Mesenchymal stem cell (in vitro differentiated cells and primary cell): ENCODE results near the gene FNBP1.
A peak's percentile ranks its signal among the peaks of the same experiment; 100 is the strongest.

Experiments used
- DNase-seq: peaks from one replicate; pipeline ENCODE4 v3.0.0-alpha.2; 2013
- H2AFZ ChIP-seq: one replicate; pipeline ENCODE4 v1.6.1; 2013; ENCODE audit warnings: low read depth, mild to moderate bottlenecking, control low read depth, inconsistent platforms, low read length, moderate library complexity
- H2AK5ac ChIP-seq: 2 replicates; pipeline ENCODE4 v1.6.1; 2013; ENCODE audit warnings: low read length, moderate library complexity, mild to moderate bottlenecking, inconsistent platforms; ENCODE audit not compliant: severe bottlenecking
- H2BK120ac ChIP-seq: one replicate; pipeline ENCODE4 v1.6.1; 2013; ENCODE audit warnings: low read depth, mild to moderate bottlenecking, inconsistent platforms, low read length, moderate library complexity
- H2BK12ac ChIP-seq, 2 experiments: one replicate each; pipeline ENCODE4 v1.6.1; 2013; ENCODE audit warnings: inconsistent platforms in 2 of 2, low read length in 2 of 2, mild to moderate bottlenecking in 2 of 2, moderate library complexity in 2 of 2, control low read depth in 1 of 2
- H2BK15ac ChIP-seq: one replicate; pipeline ENCODE4 v1.6.1; 2013; ENCODE audit warnings: mild to moderate bottlenecking, low read depth, inconsistent platforms; ENCODE audit not compliant: poor library complexity, severe bottlenecking
- H2BK5ac ChIP-seq: 2 replicates; pipeline ENCODE4 v1.6.1; 2013; ENCODE audit warnings: low read depth, mild to moderate bottlenecking, low read length, control low read depth, inconsistent platforms; ENCODE audit not compliant: poor library complexity, severe bottlenecking
- H3K14ac ChIP-seq, 2 experiments: one replicate each; pipeline ENCODE4 v1.6.1; 2013; ENCODE audit warnings: inconsistent platforms in 2 of 2, low read length in 2 of 2, control low read depth in 1 of 2, mild to moderate bottlenecking in 1 of 2, moderate library complexity in 1 of 2
- H3K18ac ChIP-seq, 2 experiments: one replicate each; pipeline ENCODE4 v1.6.1; 2013; ENCODE audit warnings: inconsistent platforms in 2 of 2, low read length in 2 of 2, control low read depth in 1 of 2, low read depth in 1 of 2, mild to moderate bottlenecking in 1 of 2
- H3K23ac ChIP-seq, 2 experiments: one replicate each; pipeline ENCODE4 v1.6.1; 2013; ENCODE audit warnings: inconsistent platforms in 2 of 2, low read length in 2 of 2, mild to moderate bottlenecking in 2 of 2, moderate library complexity in 2 of 2, control low read depth in 1 of 2
- H3K27ac ChIP-seq: 2 replicates; pipeline ENCODE4 v1.5.1; 2013; ENCODE audit warnings: mild to moderate bottlenecking, moderate library complexity, low read length, control low read depth, inconsistent platforms; ENCODE audit not compliant: poor library complexity, severe bottlenecking
- H3K27me3 ChIP-seq, 2 experiments: 2 replicates each; pipeline versions ENCODE4 v1.6.1 to v1.7.0; 2013; ENCODE audit warnings: low read length in 2 of 2, mild to moderate bottlenecking in 2 of 2, moderate library complexity in 2 of 2, control low read depth in 1 of 2, inconsistent platforms in 1 of 2; ENCODE audit not compliant: control insufficient read depth in 1 of 2, insufficient read depth in 1 of 2
- H3K36me3 ChIP-seq, 2 experiments: 2 replicates each; pipeline versions ENCODE4 v1.6.1 to v1.7.0; 2013; ENCODE audit warnings: low read length in 2 of 2, control low read depth in 1 of 2, inconsistent platforms in 1 of 2, low read depth in 1 of 2, mild to moderate bottlenecking in 1 of 2; ENCODE audit not compliant: insufficient read depth in 2 of 2, control insufficient read depth in 1 of 2
- H3K4ac ChIP-seq, 2 experiments: one replicate each; pipeline ENCODE4 v1.6.1; 2013; ENCODE audit warnings: inconsistent platforms in 2 of 2, low read length in 2 of 2, mild to moderate bottlenecking in 2 of 2, moderate library complexity in 2 of 2, control low read depth in 1 of 2, low read depth in 1 of 2
- H3K4me1 ChIP-seq: 2 replicates; pipeline ENCODE4 v1.6.1; 2013; ENCODE audit warnings: low read depth, low read length, control low read depth; ENCODE audit not compliant: control insufficient read depth, insufficient read depth
- H3K4me2 ChIP-seq: 2 replicates; pipeline ENCODE4 v1.6.1; 2013; ENCODE audit warnings: low read length, mild to moderate bottlenecking, inconsistent platforms; ENCODE audit not compliant: poor library complexity, severe bottlenecking
- H3K4me3 ChIP-seq, 2 experiments: 2 replicates each; pipeline versions ENCODE4 v1.5.1 to v1.7.0; 2013; ENCODE audit warnings: low read length in 2 of 2, mild to moderate bottlenecking in 2 of 2, control low read depth in 1 of 2, low read depth in 1 of 2; ENCODE audit not compliant: insufficient read depth in 1 of 2
- H3K79me1 ChIP-seq: replicated peaks from 2 replicates; pipeline ENCODE4 v1.6.1; 2013; ENCODE audit warnings: mild to moderate bottlenecking, control low read depth, low read length, inconsistent platforms; ENCODE audit not compliant: poor library complexity, severe bottlenecking
- H3K9ac ChIP-seq: 2 replicates; pipeline ENCODE4 v1.7.0; 2013; ENCODE audit warnings: mild to moderate bottlenecking, low read length, moderate library complexity
- H3K9me3 ChIP-seq: 2 replicates; pipeline ENCODE4 v1.7.0; 2013; ENCODE audit warnings: mild to moderate bottlenecking, low read length; ENCODE audit not compliant: control insufficient read depth
- H4K8ac ChIP-seq: one replicate; pipeline ENCODE4 v1.6.1; 2013; ENCODE audit warnings: inconsistent platforms, mild to moderate bottlenecking, low read length, moderate library complexity
- H4K91ac ChIP-seq: one replicate; pipeline ENCODE4 v1.6.1; 2013; ENCODE audit warnings: mild to moderate bottlenecking, low read length, inconsistent platforms
- WGBS: methylation state at CpG from one replicate; pipeline ENCODE4 v1.1.7; 2013; ENCODE audit warnings: mixed read lengths; 5-methylcytosine and 5-hydroxymethylcytosine counted together

FNBP1 gene

GRCh38 chr9:129901993-129902739 lies 140.8 kb downstream of the FNBP1 start:
- no peaks in the 10 kb centered on the region for H3K27me3 ChIP-seq
- H2AK5ac ChIP-seq = no peak overlapping the region
- H3K14ac ChIP-seq = no peak overlapping the region
- WGBS = 95% methylated on average over 9 of the region's 9 CpGs
- no peak overlapping the region for H3K4me2 ChIP-seq
- H2BK12ac ChIP-seq = no peak overlapping the region
- no peak overlapping the region for H3K4ac ChIP-seq
- H3K18ac ChIP-seq = no peak overlapping the region
- no peak overlapping the region for H3K4me3 ChIP-seq
- no peaks in the 10 kb centered on the region for H3K4me1 ChIP-seq
- H3K79me1 ChIP-seq = no peaks in the 10 kb centered on the region
- H3K27ac ChIP-seq = no peak overlapping the region
- H2BK5ac ChIP-seq = no peak overlapping the region
- no peak overlapping the region for H3K23ac ChIP-seq
- H2BK15ac ChIP-seq = no peak overlapping the region
- no peaks in the 10 kb centered on the region for H3K9me3 ChIP-seq
- no peak overlapping the region for H3K9ac ChIP-seq
- DNase-seq = no peak
- no peak overlapping the region for H2BK120ac ChIP-seq
- H4K91ac ChIP-seq = no peak overlapping the region
- no peak overlapping the region for H4K8ac ChIP-seq
- H2AFZ ChIP-seq = no peak overlapping the region
- peaks cover 9 to 68% of the 10 kb centered on the region in 2 experiments for H3K36me3 ChIP-seq

GRCh38 chr9:129900263-129901027 lies 142.5 kb downstream of the FNBP1 start:
- DNase-seq = no peak
- Histone ChIP-seq H3K4me2 (no peak overlapping the region), H3K36me3 (peaks cover 9 to 68% of the 10 kb centered on the region in 2 experiments), H3K14ac (no peak overlapping the region), H2BK120ac (no peak overlapping the region), H3K27ac (no peak overlapping the region), H4K91ac (no peak overlapping the region), H2AFZ (no peak overlapping the region), H3K23ac (no peak overlapping the region), H3K4me3 (no peak overlapping the region), H3K9ac (no peak overlapping the region), H2BK15ac (no peak overlapping the region), H3K4ac (no peak overlapping the region), H3K9me3 (no peaks in the 10 kb centered on the region), H2BK12ac (no peak overlapping the region), H3K4me1 (no peaks in the 10 kb centered on the region), H2BK5ac (no peak overlapping the region), H3K18ac (no peak overlapping the region), H4K8ac (no peak overlapping the region), H3K27me3 (no peaks in the 10 kb centered on the region), H2AK5ac (no peak overlapping the region), H3K79me1 (no peaks in the 10 kb centered on the region)
- 96% methylated on average over 20 of the region's 20 CpGs for WGBS

- no peak overlapping the region for H3K4me3 ChIP-seq
- H3K36me3 ChIP-seq = peaks cover 9 to 73% of the 10 kb centered on the region in 2 experiments
- no peak overlapping the region for H2BK120ac ChIP-seq
- no peaks in the 10 kb centered on the region for H3K9me3 ChIP-seq
- H2BK12ac ChIP-seq = no peak overlapping the region
- no peak overlapping the region for H4K8ac ChIP-seq
- no peak overlapping the region for H3K27ac ChIP-seq
- no peak overlapping the region for H2AFZ ChIP-seq
- no peaks in the 10 kb centered on the region for H3K79me1 ChIP-seq
- no peak overlapping the region for H2BK15ac ChIP-seq
- 98% methylated on average over 2 of the region's 2 CpGs for WGBS
- H2AK5ac ChIP-seq = no peak overlapping the region
- no peak overlapping the region for H3K23ac ChIP-seq
- H3K14ac ChIP-seq = no peak overlapping the region
- H2BK5ac ChIP-seq = no peak overlapping the region
- no peak overlapping the region for H3K18ac ChIP-seq
- H3K4me2 ChIP-seq = no peak overlapping the region
- H3K27me3 ChIP-seq = no peaks in the 10 kb centered on the region
- no peak overlapping the region for H3K9ac ChIP-seq
- no peak overlapping the region for H3K4ac ChIP-seq
- H3K4me1 ChIP-seq = no peaks in the 10 kb centered on the region
- H4K91ac ChIP-seq = no peak overlapping the region
- DNase-seq = no peak
Observed at GRCh38 chr9:129899620-129900019, 143.4 kb downstream of the FNBP1 start.

- no peaks in the 10 kb centered on the region for H3K27me3 ChIP-seq
- no peak overlapping the region for H2BK5ac ChIP-seq
- no peak overlapping the region for H3K4me3 ChIP-seq
- no peak overlapping the region for H3K23ac ChIP-seq
- no peak overlapping the region for H3K27ac ChIP-seq
- H3K9ac ChIP-seq = no peak overlapping the region
- H2BK120ac ChIP-seq = no peak overlapping the region
- H4K91ac ChIP-seq = no peak overlapping the region
- no peak overlapping the region for H3K4ac ChIP-seq
- H2AK5ac ChIP-seq = no peak overlapping the region
- H3K36me3 ChIP-seq = peaks cover 9 to 69% of the 10 kb centered on the region in 2 experiments
- H3K9me3 ChIP-seq = no peaks in the 10 kb centered on the region
- no peaks in the 10 kb centered on the region for H3K79me1 ChIP-seq
- no peak overlapping the region for H2BK15ac ChIP-seq
- H3K14ac ChIP-seq = no peak overlapping the region
- no peak overlapping the region for H2BK12ac ChIP-seq
- no peak overlapping the region for H3K4me2 ChIP-seq
- 89% methylated on average over 7 of the region's 8 CpGs for WGBS
- no peaks in the 10 kb centered on the region for H3K4me1 ChIP-seq
- H2AFZ ChIP-seq = no peak overlapping the region
- peak; percentile 31 for DNase-seq
- no peak overlapping the region for H4K8ac ChIP-seq
- no peak overlapping the region for H3K18ac ChIP-seq
Observed at GRCh38 chr9:129898185-129898584, 144.8 kb downstream of the FNBP1 start.
